CD8-positive, alpha-beta memory T cell (primary cell): Measurements from ENCODE around the gene UPB1. TPM values are rescaled to one million over a fixed set of nuclear protein-coding genes. Genes with fewer than 3 reads are reported as not detected.

Experiments used
- CTCF ChIA-PET: fragments of 350-600 bp; sonication (Branson Sonifier 250); formaldehyde crosslinking; loops from one replicate; lab custom pipeline; 2021; ENCODE audit warnings: antibody characterized with exemption; lab: Charles Lee
- POLR2A ChIA-PET: fragments of 350-600 bp; sonication (Branson Sonifier 250); formaldehyde crosslinking; loops from one replicate; lab custom pipeline; 2021; ENCODE audit warnings: antibody characterized with exemption; lab: Charles Lee
- DNase-seq, 5 donors: peaks; one replicate each; pipeline versions ENCODE4 v3.0.0 to v3.0.0-alpha.2; 2020 to 2022; ENCODE audit warnings: mixed read lengths in 1 of 5
- H3K27ac ChIP-seq: one replicate; pipeline ENCODE4 v1.7.0; 2013; ENCODE audit warnings: low read depth, mild to moderate bottlenecking, low read length, moderate library complexity
- H3K27me3 ChIP-seq: 2 replicates; pipeline ENCODE4 v1.7.0; 2013; ENCODE audit warnings: low read length, mild to moderate bottlenecking; ENCODE audit not compliant: insufficient read depth, poor library complexity, severe bottlenecking
- H3K36me3 ChIP-seq: 2 replicates; pipeline ENCODE4 v1.7.0; 2013; ENCODE audit warnings: mild to moderate bottlenecking, low read length, moderate library complexity; ENCODE audit not compliant: insufficient read depth
- H3K4me1 ChIP-seq: 2 replicates; pipeline ENCODE4 v1.7.0; 2013; ENCODE audit warnings: mild to moderate bottlenecking, low read length, moderate library complexity; ENCODE audit not compliant: insufficient read depth
- H3K4me3 ChIP-seq: 2 replicates; pipeline ENCODE4 v1.7.0; 2013; ENCODE audit warnings: mild to moderate bottlenecking, low read length
- H3K9me3 ChIP-seq: 2 replicates; pipeline ENCODE4 v1.7.0; 2013; ENCODE audit warnings: mild to moderate bottlenecking, low read length
- H3K27ac Mint-ChIP-seq, 8 donors: one replicate each; pipeline ENCODE4 v1.8.0; 2020 to 2021; ENCODE audit warnings: mixed read lengths in 8 of 8, mild to moderate bottlenecking in 6 of 8, inconsistent platforms in 3 of 8, moderate library complexity in 3 of 8
- H3K27me3 Mint-ChIP-seq, 2 donors: one replicate each; pipeline ENCODE4 v1.8.0; 2020 to 2021; ENCODE audit warnings: mixed read lengths in 2 of 2, mild to moderate bottlenecking in 1 of 2, moderate library complexity in 1 of 2
- H3K36me3 Mint-ChIP-seq, 3 donors: one replicate each; pipeline ENCODE4 v1.8.0; 2020 to 2021; ENCODE audit warnings: mixed read lengths in 3 of 3, inconsistent platforms in 1 of 3, mild to moderate bottlenecking in 1 of 3
- H3K4me1 Mint-ChIP-seq, 3 donors: one replicate each; pipeline ENCODE4 v1.8.0; 2020 to 2021; ENCODE audit warnings: mixed read lengths in 3 of 3, inconsistent platforms in 1 of 3, mild to moderate bottlenecking in 1 of 3
- H3K4me3 Mint-ChIP-seq, 7 donors: one replicate each; pipeline ENCODE4 v1.8.0; 2020 to 2021; ENCODE audit warnings: mixed read lengths in 7 of 7, mild to moderate bottlenecking in 6 of 7, moderate library complexity in 4 of 7, inconsistent platforms in 2 of 7
- H3K9me3 Mint-ChIP-seq, 5 donors: one replicate each; pipeline ENCODE4 v1.8.0; 2020 to 2022; ENCODE audit warnings: mixed read lengths in 5 of 5, mild to moderate bottlenecking in 3 of 5, moderate library complexity in 2 of 5, inconsistent platforms in 1 of 5
- polyA plus RNA-seq: library from polyadenylated mRNA; unstranded; fragments of 300-500 nt; fragmentation: Illumina TruSeq; gene quantifications from one replicate; pipeline ENCODE4 v1.2.3, GENCODE V29; 2021
- total RNA-seq, 2 experiments: library from RNA; stranded (reverse); gene quantifications; one replicate each; pipeline ENCODE4 v1.2.3, GENCODE V29; 2021

Gene UPB1
- total and polyA plus RNA-seq, 3 experiments from 2014 or later = 0.10 TPM; not detected in 2

DNA sequence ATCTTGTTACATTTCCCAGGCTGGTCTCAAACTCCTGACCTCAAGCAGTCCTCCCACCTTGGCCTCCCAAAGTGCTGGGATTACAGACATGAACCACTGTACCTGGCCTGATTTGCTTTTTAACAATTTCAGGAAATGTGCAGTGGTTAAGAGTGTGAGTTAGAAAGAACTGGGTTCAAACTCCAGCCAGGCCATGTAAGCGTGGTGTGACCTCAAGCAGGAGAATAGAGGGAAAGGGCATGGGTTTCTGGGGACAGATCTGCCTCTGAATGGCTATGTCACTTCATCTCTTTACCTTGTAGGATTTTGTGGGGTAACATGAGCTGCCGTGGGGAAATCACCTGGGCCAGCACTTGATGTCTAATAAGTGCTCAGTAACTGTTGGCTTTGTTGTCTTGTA is 69.9 kb downstream of the UPB1 start:
- H3K4me1 ChIP-seq = peaks cover 43% of the 10 kb centered on the region
- CTCF ChIA-PET = no interaction called here
- peaks cover 0 to 72% (median 7%) of the 10 kb centered on the region in 3 donors for H3K36me3 Mint-ChIP-seq
- no peaks in the 10 kb centered on the region for H3K27me3 ChIP-seq
- no peak for DNase-seq
- H3K9me3 ChIP-seq = no peaks in the 10 kb centered on the region
- no peak overlapping the region for H3K4me3 Mint-ChIP-seq
- H3K27me3 Mint-ChIP-seq = no peaks in the 10 kb centered on the region
- H3K4me1 Mint-ChIP-seq = peaks cover 37 to 58% (median 53%) of the 10 kb centered on the region in 3 donors
- H3K27ac ChIP-seq = no peak overlapping the region
- peak overlapping the region in 3 of 8 donors; percentile 9 to 67 (median 10) for H3K27ac Mint-ChIP-seq
- no peak overlapping the region for H3K4me3 ChIP-seq
- POLR2A ChIA-PET = no interaction called here
- H3K36me3 ChIP-seq = peaks cover 33% of the 10 kb centered on the region
- H3K9me3 Mint-ChIP-seq = no peaks in the 10 kb centered on the region

DNA sequence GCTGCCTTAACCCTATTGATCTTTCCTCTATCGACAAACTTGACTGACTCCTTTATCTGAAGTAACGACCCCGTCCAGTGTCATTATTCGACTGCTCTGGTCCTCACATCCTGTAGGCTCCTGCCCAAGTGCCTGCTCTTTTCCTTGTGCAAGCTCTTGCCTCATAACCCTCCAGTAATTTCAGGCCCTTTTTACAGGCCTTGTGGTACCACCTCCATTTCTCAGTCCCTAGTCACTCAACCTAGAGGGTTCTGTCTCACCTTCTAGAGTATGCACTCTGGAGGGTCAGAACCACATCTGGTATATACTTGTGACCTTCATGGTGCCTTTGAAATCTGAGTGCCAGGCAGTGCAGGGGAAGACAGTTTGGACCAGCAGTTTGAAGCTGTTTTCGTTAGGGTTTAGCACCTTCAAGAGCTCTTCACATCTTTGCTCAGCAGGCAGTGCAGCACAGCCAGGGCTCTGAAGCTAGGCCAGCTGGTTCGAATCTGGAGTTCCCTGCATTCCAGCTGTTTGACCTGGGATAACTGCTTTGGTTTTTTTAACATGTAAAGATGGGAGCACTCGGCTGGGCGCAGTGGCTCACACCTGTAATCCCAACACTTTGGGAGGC is 71.9 kb downstream of the UPB1 start:
- no peaks in the 10 kb centered on the region for H3K9me3 ChIP-seq
- H3K4me3 Mint-ChIP-seq = no peak overlapping the region
- H3K36me3 ChIP-seq = peaks cover 26% of the 10 kb centered on the region
- no peak for DNase-seq
- H3K27me3 Mint-ChIP-seq = no peaks in the 10 kb centered on the region
- no peaks in the 10 kb centered on the region for H3K9me3 Mint-ChIP-seq
- peak overlapping the region in 5 of 8 donors; percentile 2 to 71 (median 54) for H3K27ac Mint-ChIP-seq
- ChIA-PET POLR2A (no interaction called here), CTCF (no interaction called here)
- H3K4me1 ChIP-seq = peaks cover 33% of the 10 kb centered on the region
- peaks cover 0 to 78% (median 4%) of the 10 kb centered on the region in 3 donors for H3K36me3 Mint-ChIP-seq
- peaks cover 35 to 49% (median 46%) of the 10 kb centered on the region in 3 donors for H3K4me1 Mint-ChIP-seq
- no peak overlapping the region for H3K27ac ChIP-seq
- H3K27me3 ChIP-seq = no peaks in the 10 kb centered on the region
- H3K4me3 ChIP-seq = no peak overlapping the region

DNA sequence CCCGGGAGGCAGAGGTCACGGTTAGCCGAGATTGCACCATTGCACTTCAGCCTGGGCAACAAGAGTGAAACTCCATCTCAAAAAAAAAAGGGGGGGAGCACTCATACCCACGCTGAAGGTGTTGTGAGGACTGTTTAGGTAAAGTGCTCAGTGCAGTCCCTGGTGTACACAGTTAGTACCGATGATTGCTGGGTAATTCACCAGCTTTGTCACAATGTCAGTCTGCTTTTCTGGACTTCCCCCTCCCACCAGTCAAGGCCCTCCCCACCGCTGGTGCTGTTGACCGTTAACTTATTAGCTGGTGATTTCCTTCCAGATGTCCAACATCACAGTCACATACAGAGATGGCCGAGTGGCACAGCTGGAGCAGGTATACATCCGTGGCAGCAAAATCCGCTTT is 72.5 kb downstream of the UPB1 start:
- H3K36me3 ChIP-seq = peaks cover 26% of the 10 kb centered on the region
- ChIA-PET CTCF (no interaction called here), POLR2A (no interaction called here)
- H3K4me3 ChIP-seq = no peak overlapping the region
- no peaks in the 10 kb centered on the region for H3K9me3 Mint-ChIP-seq
- no peak overlapping the region for H3K27ac Mint-ChIP-seq
- H3K27me3 Mint-ChIP-seq = no peaks in the 10 kb centered on the region
- H3K4me1 Mint-ChIP-seq = peaks cover 32 to 46% (median 43%) of the 10 kb centered on the region in 3 donors
- no peak overlapping the region for H3K4me3 Mint-ChIP-seq
- H3K36me3 Mint-ChIP-seq = peaks cover 0 to 82% (median 4%) of the 10 kb centered on the region in 3 donors
- no peak overlapping the region for H3K27ac ChIP-seq
- no peaks in the 10 kb centered on the region for H3K27me3 ChIP-seq
- DNase-seq = no peak
- H3K9me3 ChIP-seq = no peaks in the 10 kb centered on the region
- H3K4me1 ChIP-seq = peaks cover 30% of the 10 kb centered on the region

DNA sequence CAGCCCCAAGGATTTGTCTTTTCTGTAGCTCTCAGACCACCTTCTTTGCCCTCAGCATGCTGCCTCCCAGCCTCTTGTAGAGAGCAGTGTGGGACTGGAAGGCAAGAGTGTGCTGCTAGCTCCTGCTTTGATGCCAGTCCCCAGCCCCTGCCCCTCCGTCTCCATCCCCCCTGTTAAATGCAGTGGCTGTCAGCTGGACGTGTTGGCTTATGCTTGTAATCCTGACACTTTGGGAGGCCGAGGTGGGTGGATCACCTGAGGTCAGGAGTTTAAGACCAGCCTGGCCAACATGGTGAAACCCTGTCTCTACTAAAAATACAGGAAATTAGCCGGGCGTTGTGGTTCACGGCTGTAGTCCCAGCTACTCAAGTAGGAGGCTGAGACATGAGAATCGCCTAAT is 76.1 kb downstream of the UPB1 start:
- no peak for DNase-seq
- H3K27ac ChIP-seq = no peak overlapping the region
- ChIA-PET CTCF (no interaction called here), POLR2A (no interaction called here)
- H3K4me3 ChIP-seq = no peak overlapping the region
- no peaks in the 10 kb centered on the region for H3K4me1 ChIP-seq
- H3K4me3 Mint-ChIP-seq = no peak overlapping the region
- peaks cover 0 to 82% (median 14%) of the 10 kb centered on the region in 3 donors for H3K36me3 Mint-ChIP-seq
- no peaks in the 10 kb centered on the region for H3K27me3 Mint-ChIP-seq
- no peak overlapping the region for H3K27ac Mint-ChIP-seq
- peaks cover 7 to 11% (median 11%) of the 10 kb centered on the region in 3 donors for H3K4me1 Mint-ChIP-seq
- H3K36me3 ChIP-seq = peaks cover 33% of the 10 kb centered on the region
- no peaks in the 10 kb centered on the region for H3K9me3 ChIP-seq
- no peaks in the 10 kb centered on the region for H3K9me3 Mint-ChIP-seq
- H3K27me3 ChIP-seq = no peaks in the 10 kb centered on the region

DNA sequence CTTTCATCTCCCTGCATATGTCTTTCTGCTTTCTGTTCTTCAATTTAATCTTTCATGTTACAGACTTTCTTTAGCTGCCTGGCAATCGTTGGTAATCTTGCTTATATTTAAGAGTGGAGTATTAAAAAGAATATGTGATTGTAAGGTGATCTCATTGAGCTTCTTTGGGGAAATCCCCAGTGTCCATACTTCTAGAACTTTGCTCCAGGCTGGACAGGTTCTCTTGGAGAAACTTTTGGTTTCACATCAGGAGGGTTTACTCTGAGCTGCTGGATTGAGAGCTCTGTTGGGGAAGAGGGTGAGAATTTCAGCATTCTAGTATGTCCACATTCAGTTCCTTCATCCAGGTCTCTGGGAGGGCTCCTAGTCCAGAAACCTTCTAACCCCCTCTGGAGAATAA is 81.6 kb downstream of the UPB1 start:
- peak overlapping the region in 1 of 8 donors; percentile 47 for H3K27ac Mint-ChIP-seq
- POLR2A ChIA-PET = interaction anchor here (0.6 kb wide), 1 partner anchor 1202 kb away, joined by 5 read pairs; no protein-coding TSS in a partner anchor
- no peak overlapping the region for H3K4me3 ChIP-seq
- H3K27me3 Mint-ChIP-seq = no peaks in the 10 kb centered on the region
- no peaks in the 10 kb centered on the region for H3K27me3 ChIP-seq
- no peak overlapping the region for H3K27ac ChIP-seq
- no peaks in the 10 kb centered on the region for H3K9me3 Mint-ChIP-seq
- no peak for DNase-seq
- no peaks in the 10 kb centered on the region for H3K9me3 ChIP-seq
- H3K36me3 ChIP-seq = peaks cover 14% of the 10 kb centered on the region
- CTCF ChIA-PET = no interaction called here
- H3K4me1 Mint-ChIP-seq = peaks cover 0 to 2% (median 0%) of the 10 kb centered on the region in 3 donors
- peaks cover 0 to 48% (median 10%) of the 10 kb centered on the region in 3 donors for H3K36me3 Mint-ChIP-seq
- H3K4me3 Mint-ChIP-seq = no peak overlapping the region
- H3K4me1 ChIP-seq = no peaks in the 10 kb centered on the region

Other genes with a start within 250 kb of the UPB1 start
- 10 to 100 TPM; 51.9 to 52.1 TPM for gene SPECC1L, start 224.5 kb upstream of the UPB1 start, total RNA-seq
- 14.9 TPM for gene SPECC1L, start 224.5 kb upstream of the UPB1 start, polyA plus RNA-seq
- 10 to 100 TPM; 23.2 to 26.7 TPM for gene ADORA2A, start 67.7 kb upstream of the UPB1 start, total RNA-seq
- 89.6 TPM for gene ADORA2A, start 67.7 kb upstream of the UPB1 start, polyA plus RNA-seq
- gene GUCD1, start 59.8 kb downstream of the UPB1 start, total RNA-seq = 100 to 1,000 TPM; 115 to 123 TPM
- gene GUCD1, start 59.8 kb downstream of the UPB1 start, polyA plus RNA-seq = 50.8 TPM
- 100 to 1,000 TPM; 205 to 217 TPM for gene SNRPD3, start 60.7 kb downstream of the UPB1 start, total RNA-seq
- 112 TPM for gene SNRPD3, start 60.7 kb downstream of the UPB1 start, polyA plus RNA-seq
- 1 to 10 TPM in 1 of 2 experiments, under 1 TPM in 1; 0.84 to 1.4 TPM for gene LRRC75B, start 97.7 kb downstream of the UPB1 start, total RNA-seq
- gene LRRC75B, start 97.7 kb downstream of the UPB1 start, polyA plus RNA-seq = not detected
- 10 to 100 TPM; 36.9 to 39.1 TPM for gene GGT1, start 107.9 kb downstream of the UPB1 start, total RNA-seq
- 12.1 TPM for gene GGT1, start 107.9 kb downstream of the UPB1 start, polyA plus RNA-seq